Endodermal cell (in vitro differentiated cells): ENCODE data around the gene ZC3HAV1L. TPM values are rescaled to one million over a fixed set of nuclear protein-coding genes. Genes with fewer than 3 reads are reported as not detected.
"Not testable (repeated sequence)": the region's sequence is repeated elsewhere in the genome, so short reads cannot be mapped to it uniquely, and the experiment has no call there.

Source experiments
- DNase-seq: peaks from one replicate; pipeline ENCODE4 v3.0.0-alpha.2; 2017
- H3K27ac ChIP-seq: 2 replicates; pipeline ENCODE4 v1.5.1; 2013; ENCODE audit warnings: mild to moderate bottlenecking, low read depth, low read length, moderate library complexity
- H3K27me3 ChIP-seq: 2 replicates; pipeline ENCODE4 v1.6.1; 2013; ENCODE audit warnings: mild to moderate bottlenecking, low read length, moderate library complexity; ENCODE audit not compliant: insufficient read depth, control insufficient read depth, poor library complexity, severe bottlenecking
- H3K36me3 ChIP-seq: 2 replicates; pipeline ENCODE4 v1.7.0; 2013; ENCODE audit warnings: mild to moderate bottlenecking, low read length, moderate library complexity; ENCODE audit not compliant: control insufficient read depth, insufficient read depth
- H3K4me1 ChIP-seq: one replicate; pipeline ENCODE4 v1.7.0; 2013; ENCODE audit warnings: low read length; ENCODE audit not compliant: control insufficient read depth, insufficient read depth
- H3K4me3 ChIP-seq: 2 replicates; pipeline ENCODE4 v1.5.1; 2013; ENCODE audit warnings: mild to moderate bottlenecking, low read length, moderate library complexity
- H3K9ac ChIP-seq: 2 replicates; pipeline ENCODE4 v1.6.1; 2013; ENCODE audit warnings: mild to moderate bottlenecking, low read length, moderate library complexity; ENCODE audit not compliant: poor library complexity, severe bottlenecking; ENCODE audit errors: extremely low read depth
- H3K9me3 ChIP-seq: 2 replicates; pipeline ENCODE4 v1.6.1; 2013; ENCODE audit warnings: mild to moderate bottlenecking, low read length, moderate library complexity; ENCODE audit not compliant: control insufficient read depth
- H3K27ac Mint-ChIP-seq: 2 replicates; pipeline ENCODE4 v1.8.0; 2020; ENCODE audit warnings: mixed read lengths
- H3K27me3 Mint-ChIP-seq: 2 replicates; pipeline ENCODE4 v1.8.0; 2021; ENCODE audit warnings: mild to moderate bottlenecking, mixed read lengths; ENCODE audit not compliant: insufficient read depth
- H3K36me3 Mint-ChIP-seq: 2 replicates; pipeline ENCODE4 v1.8.0; 2020; ENCODE audit warnings: low read depth, mixed read lengths
- H3K4me1 Mint-ChIP-seq: 2 replicates; pipeline ENCODE4 v1.8.0; 2020; ENCODE audit warnings: mixed read lengths
- H3K4me3 Mint-ChIP-seq: 2 replicates; pipeline ENCODE4 v1.8.0; 2020; ENCODE audit warnings: mild to moderate bottlenecking, moderate library complexity, mixed read lengths
- H3K9me3 Mint-ChIP-seq: 2 replicates; pipeline ENCODE4 v1.8.0; 2020; ENCODE audit warnings: mild to moderate bottlenecking, mixed read lengths
- CTCF ChIP-seq: fragments of 200-600 bp; sonication (generic); conservative IDR thresholded peaks from 2 replicates; pipeline ENCODE4 v1.5.0; 2021; ENCODE audit warnings: antibody characterized with exemption, mild to moderate bottlenecking
- WGBS, 2 experiments: methylation state at CpG; one replicate each; pipeline versions ENCODE4 v1.1.5 to v1.1.7; 2013; ENCODE audit warnings: missing lambda C conversion rate in 2 of 2, mixed read lengths in 1 of 2; ENCODE audit not compliant: insufficient coverage in 1 of 2, insufficient read length in 1 of 2; 5-methylcytosine and 5-hydroxymethylcytosine counted together
- total RNA-seq, 2 donors: library from RNA; stranded (reverse); fragmentation: NEBNext Ultra II Directional in 1 of 2; extraction: Animal tissue kit (Norgen Biotek cat#: 25700) in 1 of 2; gene quantifications; 2 replicates in 1 of 2; 3 replicates in 1 of 2; pipeline ENCODE4 v1.2.1, GENCODE V29; 2021

The ZC3HAV1L gene
- total RNA-seq, 2 donors from 2014 or later = 9.7 to 10.9 TPM

- Histone ChIP-seq H3K36me3 (peaks cover 88% of the 10 kb centered on the region), H3K9me3 (no peaks in the 10 kb centered on the region), H3K9ac (no peak overlapping the region), H3K4me3 (no peak overlapping the region), H3K27me3 (no peaks in the 10 kb centered on the region), H3K27ac (no peak overlapping the region), H3K4me1 (peaks cover 3% of the 10 kb centered on the region)
- peaks cover 85% of the 10 kb centered on the region for H3K36me3 Mint-ChIP-seq
- no peaks in the 10 kb centered on the region for H3K27me3 Mint-ChIP-seq
- peaks cover 17% of the 10 kb centered on the region for H3K4me1 Mint-ChIP-seq
- peak overlapping the region; percentile 35 for H3K27ac Mint-ChIP-seq
- H3K4me3 Mint-ChIP-seq = no peak overlapping the region
- WGBS, 2 experiments = 80% methylated on average over 1 of the region's 1 CpG; no CpG with 5 or more reads in 1 of the 2 experiments
- DNase-seq = no peak
- no peaks in the 10 kb centered on the region for H3K9me3 Mint-ChIP-seq
- no peak for TF ChIP-seq CTCF
Measured at GRCh38 chr7:139078399-139078798, 42.6 kb upstream of the ZC3HAV1L start.

DNA sequence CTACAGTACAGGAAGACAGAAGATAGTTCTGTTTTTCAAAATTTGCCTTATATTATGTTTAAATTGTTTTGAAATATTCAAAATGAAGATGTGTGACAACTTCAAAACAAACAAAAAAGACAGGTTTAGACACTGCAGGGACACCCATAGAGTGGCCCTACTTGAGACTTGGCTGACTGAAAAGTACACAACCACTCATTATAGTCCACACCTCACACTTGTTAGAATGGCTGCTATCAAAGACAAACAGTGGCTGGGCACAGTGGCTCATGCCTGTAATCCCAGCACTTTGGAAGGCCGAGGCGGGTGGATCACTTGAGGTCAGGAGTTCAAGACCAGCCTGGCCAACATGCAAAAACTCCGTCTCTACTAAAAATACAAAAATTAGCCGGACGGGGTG, 41.9 kb upstream of the ZC3HAV1L start:
- peak; percentile 1 for DNase-seq
- not testable (repeated sequence) for H3K4me1 ChIP-seq, H3K4me3 Mint-ChIP-seq, H3K27me3 Mint-ChIP-seq, H3K27me3 ChIP-seq, H3K9me3 Mint-ChIP-seq, H3K27ac ChIP-seq, H3K4me3 ChIP-seq, H3K9me3 ChIP-seq, H3K9ac ChIP-seq
- Mint-ChIP-seq H3K36me3 (peaks cover 83% of the 10 kb centered on the region), H3K27ac (peak overlapping the region; percentile 26), H3K4me1 (peaks cover 17% of the 10 kb centered on the region)
- H3K36me3 ChIP-seq = peaks cover 85% of the 10 kb centered on the region
- 73 to 93% methylated on average over 3 to 5 of the region's 5 CpGs for WGBS, 2 experiments

DNA sequence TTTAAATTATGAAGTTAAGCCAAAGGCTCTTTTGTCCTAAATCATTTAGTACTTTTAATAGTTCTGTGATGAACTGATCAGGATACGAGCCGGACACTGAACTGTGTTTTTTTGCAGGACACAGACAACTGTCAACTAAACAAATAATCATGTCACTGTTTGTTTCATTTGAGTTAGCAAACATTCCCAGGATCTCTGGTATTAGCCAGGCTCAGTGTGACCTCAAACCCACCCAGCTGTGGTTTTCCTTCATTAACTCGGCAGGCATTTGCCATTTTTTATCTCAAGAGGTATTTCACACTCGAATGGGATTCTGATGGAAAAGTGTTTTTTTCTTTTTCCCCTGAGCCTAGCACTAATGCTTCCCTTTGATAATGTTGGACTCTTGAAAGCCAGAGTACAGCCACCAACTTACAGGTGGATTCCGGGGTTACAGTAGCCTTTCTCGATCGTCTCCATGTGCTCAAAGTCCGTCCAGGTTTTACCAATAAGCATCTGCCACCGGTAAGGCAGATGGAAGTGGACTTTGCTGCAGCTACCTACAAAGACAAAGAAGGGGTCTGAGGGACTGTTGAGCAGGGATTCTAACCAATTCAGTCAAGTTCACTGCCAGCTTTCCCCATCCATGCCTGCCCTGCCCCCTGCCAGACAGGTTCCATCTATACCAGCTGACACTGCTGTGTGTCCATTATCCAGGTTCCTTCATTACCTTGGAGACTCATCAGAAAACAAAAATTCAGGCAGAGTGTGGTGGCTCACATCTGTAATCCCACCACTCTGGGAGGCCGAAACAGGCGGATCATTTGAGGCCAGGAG, 40.2 kb upstream of the ZC3HAV1L start:
- Histone ChIP-seq H3K27ac (no peak overlapping the region), H3K36me3 (peaks cover 85% of the 10 kb centered on the region), H3K4me1 (peaks cover 3% of the 10 kb centered on the region), H3K27me3 (no peaks in the 10 kb centered on the region), H3K9ac (no peak overlapping the region), H3K4me3 (no peak overlapping the region), H3K9me3 (no peaks in the 10 kb centered on the region)
- 88 to 93% methylated on average over 7 to 11 of the region's 11 CpGs for WGBS, 2 experiments
- Mint-ChIP-seq H3K4me3 (no peak overlapping the region), H3K4me1 (peaks cover 15% of the 10 kb centered on the region), H3K9me3 (no peaks in the 10 kb centered on the region), H3K36me3 (peaks cover 88% of the 10 kb centered on the region), H3K27ac (peak overlapping the region; percentile 69), H3K27me3 (no peaks in the 10 kb centered on the region)
- no peak for TF ChIP-seq CTCF
- DNase-seq = no peak
